GM23248 (cell line): ENCODE measurements around the gene PWWP2A.

Source experiments
- EZH2 ChIP-seq: fragments of 200-600 bp; sonication (generic); IDR thresholded peaks from 2 replicates; pipeline ENCODE4 v1.6.1; 2018; ENCODE audit warnings: antibody characterized with exemption, mild to moderate bottlenecking; ENCODE audit not compliant: insufficient read depth, poor library complexity, severe bottlenecking
- EZH2phosphoT487 ChIP-seq: fragments of 200-600 bp; sonication (generic); IDR thresholded peaks from 2 replicates; pipeline ENCODE4 v1.6.1; 2018; ENCODE audit warnings: antibody characterized with exemption, moderate library complexity, mild to moderate bottlenecking, low read depth; ENCODE audit not compliant: insufficient read depth

GRCh38 chr5:160054831-160055230 lies 64.4 kb downstream of the PWWP2A start:
- TF ChIP-seq EZH2: no peak
- no peak for TF ChIP-seq EZH2phosphoT487
